ENCODE results near the gene FLNA.

Gene FLNA

GRCh38 chrX:154360155-154360713 is 14.2 kb downstream of the FLNA start:
- H3K4me3 ChIP-seq (ENCODE audit: low read depth, low read length): no peak overlapping the region

- H3K4me3 ChIP-seq (ENCODE audit: low read depth, low read length): no peak overlapping the region
Observed at GRCh38 chrX:154359362-154360154, 14.9 kb downstream of the FLNA start.

DNA sequence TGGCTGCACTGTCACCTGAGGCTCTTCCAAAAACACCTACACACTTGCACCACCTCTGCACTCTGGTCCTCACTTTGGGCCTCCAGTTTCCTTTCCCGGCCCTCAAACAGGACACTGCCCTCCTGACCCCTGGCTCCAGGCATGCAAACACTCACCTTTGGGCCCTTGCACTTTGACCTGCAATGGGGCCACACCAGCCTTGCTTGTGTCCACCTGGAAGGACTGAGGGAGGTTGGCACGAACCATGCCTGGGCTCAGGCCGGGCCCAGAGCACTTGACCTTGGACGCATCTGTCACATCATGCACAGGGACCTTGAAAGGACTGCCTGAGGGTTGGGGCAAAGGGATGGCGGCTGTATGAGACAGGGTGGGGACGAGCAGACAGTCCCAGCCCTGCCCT is 15.6 kb downstream of the FLNA start:
- no peak overlapping the region for H3K4me3 ChIP-seq (ENCODE audit: low read depth, low read length)

DNA sequence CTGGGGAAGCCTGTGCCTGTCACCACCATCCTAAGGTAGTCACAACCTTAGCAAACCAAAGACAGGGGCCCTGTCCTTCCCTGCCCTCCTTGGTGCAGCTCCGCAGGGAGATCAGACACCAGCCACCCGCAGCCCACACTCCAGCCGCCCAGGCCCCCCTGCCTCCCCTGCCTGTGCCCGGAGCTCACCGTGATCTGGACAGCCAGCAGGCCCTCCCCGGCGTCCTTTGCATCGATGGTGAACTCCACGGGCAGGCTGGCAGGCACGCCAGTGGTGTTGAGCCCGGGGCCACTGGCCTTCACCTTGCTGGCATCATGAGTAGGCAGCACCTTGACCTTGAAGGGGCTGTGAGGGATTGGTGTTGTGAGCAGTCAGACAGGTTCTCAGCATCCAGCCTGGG is 16.4 kb downstream of the FLNA start:
- no peak overlapping the region for H3K4me3 ChIP-seq (ENCODE audit: low read depth, low read length)

GRCh38 chrX:154357205-154357604 is 17.2 kb downstream of the FLNA start:
- no peak overlapping the region for H3K4me3 ChIP-seq (ENCODE audit: low read depth, low read length)

DNA sequence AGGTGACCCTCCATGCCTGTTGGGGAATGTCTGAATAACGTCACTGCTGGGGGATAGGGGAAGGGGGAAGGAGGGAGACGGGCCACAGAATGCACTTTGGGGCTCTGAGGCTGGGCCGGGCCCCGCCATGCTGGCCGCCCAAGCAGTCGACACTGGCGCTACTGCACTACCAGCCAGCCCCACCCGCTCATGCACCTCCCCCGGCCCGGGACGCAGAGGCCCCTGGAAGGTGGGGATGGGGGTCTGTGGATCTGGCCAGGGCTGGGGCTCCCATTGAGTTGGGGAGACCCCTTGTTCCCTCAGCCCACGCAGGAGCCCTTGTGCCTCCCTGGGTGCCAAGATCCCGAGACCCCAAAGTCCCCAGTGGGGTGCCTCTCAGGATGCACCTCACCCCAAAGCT is 17.8 kb downstream of the FLNA start:
- no peak overlapping the region for H3K4me3 ChIP-seq (ENCODE audit: low read depth, low read length)

GRCh38 chrX:154355776-154356140 is 18.7 kb downstream of the FLNA start:
- H3K4me3 ChIP-seq (ENCODE audit: low read depth, low read length): no peak overlapping the region

DNA sequence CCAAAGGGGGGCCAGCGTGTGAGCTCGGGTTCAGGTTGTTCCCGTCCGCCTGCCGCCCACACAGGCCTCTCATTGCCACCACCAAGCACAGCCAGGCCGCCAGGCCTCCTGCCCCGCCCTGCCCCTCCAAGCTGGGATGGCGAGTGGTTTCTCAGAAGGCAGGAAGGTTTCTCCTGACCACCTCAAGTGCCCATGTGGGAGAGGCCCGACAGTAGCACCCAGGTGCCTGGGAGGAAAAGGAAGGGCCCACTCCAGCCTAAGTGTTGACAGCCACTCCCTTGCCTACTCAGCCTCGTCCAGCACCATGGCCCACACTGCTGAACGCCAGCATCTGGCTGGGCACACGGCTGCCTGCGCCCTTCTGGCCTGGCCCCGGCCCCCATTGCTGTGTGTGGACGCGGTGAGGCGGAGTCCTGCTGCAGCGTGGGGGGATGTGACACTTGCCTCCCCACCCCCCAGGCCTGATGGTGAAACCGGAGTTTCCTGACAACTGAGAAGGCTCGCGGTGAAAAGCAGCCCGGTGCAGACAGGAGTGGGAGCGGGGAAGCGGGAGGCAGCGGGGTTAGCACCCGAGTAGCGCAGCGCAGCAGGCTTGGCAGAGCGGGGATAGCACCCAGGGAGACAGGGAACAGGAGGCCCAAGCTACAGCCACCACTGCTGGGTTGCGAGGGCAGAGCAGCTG is 19.2 kb downstream of the FLNA start:
- no peak overlapping the region for H3K4me3 ChIP-seq (ENCODE audit: low read depth, low read length)

- no peak overlapping the region for H3K4me3 ChIP-seq (ENCODE audit: low read depth, low read length)
Observed at GRCh38 chrX:154354516-154354915, 19.9 kb downstream of the FLNA start.

DNA sequence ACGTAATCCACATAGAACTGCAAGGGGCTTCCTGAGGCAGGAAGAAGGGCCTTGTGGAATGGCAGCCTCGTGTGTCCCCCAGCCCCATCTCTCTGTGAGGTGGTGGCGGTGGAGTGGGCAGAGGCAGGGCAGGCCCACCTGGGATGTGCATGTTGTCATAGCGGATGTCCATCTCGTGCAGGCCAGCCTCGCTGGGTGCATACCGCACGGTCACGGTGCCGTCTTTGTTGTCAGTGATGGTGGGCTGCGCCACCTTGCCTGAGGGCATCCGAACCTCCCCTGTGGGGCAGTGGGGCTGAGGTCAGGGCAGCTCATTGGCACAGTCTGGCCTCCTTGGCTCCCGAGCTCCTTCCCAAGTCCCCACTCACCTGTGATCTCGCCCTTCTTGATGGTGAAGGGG is 20.4 kb downstream of the FLNA start:
- H3K4me3 ChIP-seq (ENCODE audit: low read depth, low read length): no peak overlapping the region

DNA sequence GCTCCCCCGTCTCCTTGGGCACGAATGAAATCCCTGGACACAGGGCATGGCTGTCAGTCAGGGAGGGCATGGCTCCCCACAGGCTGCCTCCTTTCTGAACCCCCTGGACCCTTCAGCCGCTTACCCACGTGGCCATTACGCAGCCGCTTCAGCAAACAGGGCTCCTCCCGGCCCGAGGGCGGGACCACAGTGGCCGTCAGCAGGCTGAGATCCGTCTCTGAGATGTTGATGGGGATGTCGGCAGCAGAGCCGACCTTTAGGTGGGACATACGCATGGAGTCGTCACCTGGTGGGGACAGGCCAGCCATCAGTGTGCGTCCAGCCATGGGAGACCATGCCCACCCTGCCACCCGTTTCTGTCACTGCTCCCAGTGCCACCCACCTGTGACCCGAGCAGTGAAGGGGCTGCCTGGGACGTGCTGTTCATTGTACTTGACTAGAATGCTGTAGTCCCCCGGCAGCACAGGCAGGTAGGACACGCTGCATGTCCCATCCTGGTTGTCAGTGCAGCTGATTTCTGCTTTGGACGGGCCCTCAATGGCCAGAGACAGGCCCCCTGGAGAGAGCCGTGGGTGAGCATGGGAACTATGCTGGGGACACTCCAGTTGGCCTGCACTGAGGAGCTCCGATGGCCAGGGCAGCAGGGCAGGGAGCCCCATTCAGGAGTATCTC is 21.1 kb downstream of the FLNA start:
- H3K4me3 ChIP-seq (ENCODE audit: low read depth, low read length): no peak overlapping the region

DNA sequence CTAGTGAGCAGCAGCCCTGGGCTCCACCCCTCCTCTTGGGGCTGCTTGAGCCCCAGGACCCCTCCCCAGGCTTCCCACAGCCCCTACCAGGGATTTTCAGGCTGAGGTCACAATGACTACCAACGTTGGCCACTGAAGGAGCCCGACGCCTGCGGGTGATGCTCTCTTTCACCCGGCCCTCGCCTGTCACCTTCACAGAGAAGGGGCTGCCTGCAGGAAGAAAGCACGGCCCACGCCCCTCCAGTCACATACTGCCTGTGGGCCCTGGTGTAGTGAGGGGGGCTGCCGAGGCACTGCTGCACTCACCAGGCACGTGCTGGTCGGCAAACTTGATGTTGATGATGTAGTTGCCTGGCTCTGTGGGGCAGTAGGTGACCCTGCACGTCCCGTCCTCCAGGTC is 22.0 kb downstream of the FLNA start:
- H3K4me3 ChIP-seq (ENCODE audit: low read depth, low read length): no peak overlapping the region

DNA sequence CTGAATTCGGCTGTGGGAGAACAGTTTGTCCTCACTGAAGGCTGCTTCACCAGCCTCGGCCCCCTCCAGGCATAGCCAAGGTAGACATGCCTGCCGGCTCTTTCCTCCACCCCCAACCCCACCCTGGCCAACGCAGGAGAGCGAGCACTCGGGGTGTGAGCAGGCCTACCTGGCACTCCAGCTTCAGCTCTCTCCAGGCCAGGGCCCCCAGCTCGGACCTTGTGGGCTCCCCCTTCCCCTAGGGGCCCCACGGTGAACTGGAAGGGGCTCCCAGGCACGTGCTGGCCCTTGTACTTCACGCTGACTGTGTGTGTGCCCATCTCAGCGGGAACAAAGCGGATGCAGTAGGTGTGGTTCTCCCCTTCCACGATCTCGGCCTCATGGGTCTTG is 22.4 kb downstream of the FLNA start:
- H3K4me3 ChIP-seq (ENCODE audit: low read depth, low read length): no peak overlapping the region

DNA sequence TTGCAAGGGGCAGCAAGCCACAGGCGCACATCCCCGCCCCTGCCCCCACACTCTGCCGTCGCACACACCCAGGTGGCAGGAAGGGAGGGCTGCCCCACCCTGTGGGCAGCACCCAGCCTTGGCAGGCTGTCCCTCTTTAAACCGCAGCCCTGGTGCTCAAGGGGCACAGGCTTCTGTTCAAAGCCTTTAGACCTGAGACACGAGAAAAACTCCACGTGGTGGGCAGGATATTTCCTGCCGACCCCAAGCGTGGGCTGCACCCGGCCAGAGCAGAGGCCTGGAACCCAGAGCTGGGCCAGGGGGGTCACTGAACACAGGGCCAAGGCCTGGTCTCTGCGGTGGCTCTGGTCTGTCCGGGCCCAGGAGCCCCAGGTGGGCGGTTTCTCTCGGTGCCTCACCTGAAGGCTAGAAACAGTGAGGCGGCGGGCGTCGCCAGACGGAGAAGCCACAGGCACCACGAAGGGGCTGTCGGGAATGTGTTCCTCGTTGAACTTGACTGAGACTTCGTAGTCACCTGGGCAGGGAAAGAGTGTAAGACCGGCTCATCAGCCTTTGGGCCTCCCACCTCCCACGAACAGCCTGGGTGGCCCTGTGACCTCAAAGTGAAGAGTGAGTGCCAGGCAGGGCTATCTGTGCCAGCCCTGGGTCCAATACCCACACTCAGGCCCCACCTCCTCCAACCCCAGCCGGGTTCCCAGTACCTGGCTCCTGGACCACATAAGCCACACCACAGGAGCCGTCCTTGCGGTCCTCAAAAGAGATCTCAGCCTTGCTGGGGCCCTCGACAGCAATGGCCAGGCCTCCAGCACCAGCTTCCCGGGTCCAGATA is 23.0 kb downstream of the FLNA start:
- no peak overlapping the region for H3K4me3 ChIP-seq (ENCODE audit: low read depth, low read length)

GRCh38 chrX:154350429-154351182 is 23.8 kb downstream of the FLNA start:
- H3K4me3 ChIP-seq (ENCODE audit: low read depth, low read length): no peak overlapping the region

DNA sequence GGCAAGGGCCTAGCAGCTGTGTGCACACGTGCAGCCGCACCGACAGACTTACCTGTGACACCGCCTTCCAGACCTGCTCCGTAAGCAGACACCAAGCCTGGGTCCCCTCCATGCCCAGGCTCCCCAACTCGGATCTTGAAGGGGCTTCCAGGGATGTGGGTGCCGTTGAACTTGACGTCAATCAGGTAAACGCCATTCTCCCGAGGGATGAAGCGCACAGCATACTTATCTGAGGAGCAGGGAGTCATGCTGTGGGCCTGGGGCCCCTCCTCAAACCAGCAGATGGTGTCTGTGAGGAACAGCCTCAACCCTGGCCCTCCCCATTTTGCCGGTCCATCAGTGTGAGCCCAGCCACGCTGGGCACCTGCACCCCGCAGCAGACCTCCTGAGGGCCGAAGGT is 24.5 kb downstream of the FLNA start:
- no peak overlapping the region for H3K4me3 ChIP-seq (ENCODE audit: low read depth, low read length)

- no peak overlapping the region for H3K4me3 ChIP-seq (ENCODE audit: low read depth, low read length)
Observed at GRCh38 chrX:154349359-154349935, 25.0 kb downstream of the FLNA start.

GRCh38 chrX:154348646-154349358 is 25.6 kb downstream of the FLNA start:
- no peak overlapping the region for H3K4me3 ChIP-seq (ENCODE audit: low read depth, low read length)

DNA sequence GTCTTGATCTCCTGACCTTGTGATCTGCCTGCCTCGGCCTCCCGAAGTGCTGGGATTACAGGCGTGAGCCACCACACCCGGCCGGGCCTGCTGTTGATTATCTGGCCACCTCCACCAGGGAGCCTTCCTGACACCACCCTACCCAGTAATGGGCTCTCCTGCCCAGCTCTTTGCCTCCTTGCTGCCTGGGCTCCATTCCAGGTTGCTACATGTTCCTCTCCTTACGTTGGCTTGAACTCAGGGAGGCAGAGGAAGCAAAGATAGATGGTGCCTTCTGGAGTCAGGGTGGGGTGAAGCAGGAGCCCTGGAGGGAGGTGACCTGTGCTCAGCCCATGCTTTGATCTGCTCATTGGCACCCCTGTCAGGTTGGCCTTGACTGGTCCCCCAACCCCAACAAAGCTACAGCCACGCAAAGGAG is 26.3 kb downstream of the FLNA start:
- H3K4me3 ChIP-seq (ENCODE audit: low read depth, low read length): no peak overlapping the region
